ENCODE measurements around the gene CCDC85C. TPM values are rescaled to one million over a fixed set of nuclear protein-coding genes. Genes with fewer than 3 reads are reported as not detected.

CCDC85C gene
- polyA plus RNA-seq, 1 of the 3 experiments (the other 2 are of a cell fraction): 9.6 TPM

GRCh38 chr14:99523704-99524055 is 80.3 kb downstream of the CCDC85C start (continued):
- TF ChIP-seq, protein P1, sequence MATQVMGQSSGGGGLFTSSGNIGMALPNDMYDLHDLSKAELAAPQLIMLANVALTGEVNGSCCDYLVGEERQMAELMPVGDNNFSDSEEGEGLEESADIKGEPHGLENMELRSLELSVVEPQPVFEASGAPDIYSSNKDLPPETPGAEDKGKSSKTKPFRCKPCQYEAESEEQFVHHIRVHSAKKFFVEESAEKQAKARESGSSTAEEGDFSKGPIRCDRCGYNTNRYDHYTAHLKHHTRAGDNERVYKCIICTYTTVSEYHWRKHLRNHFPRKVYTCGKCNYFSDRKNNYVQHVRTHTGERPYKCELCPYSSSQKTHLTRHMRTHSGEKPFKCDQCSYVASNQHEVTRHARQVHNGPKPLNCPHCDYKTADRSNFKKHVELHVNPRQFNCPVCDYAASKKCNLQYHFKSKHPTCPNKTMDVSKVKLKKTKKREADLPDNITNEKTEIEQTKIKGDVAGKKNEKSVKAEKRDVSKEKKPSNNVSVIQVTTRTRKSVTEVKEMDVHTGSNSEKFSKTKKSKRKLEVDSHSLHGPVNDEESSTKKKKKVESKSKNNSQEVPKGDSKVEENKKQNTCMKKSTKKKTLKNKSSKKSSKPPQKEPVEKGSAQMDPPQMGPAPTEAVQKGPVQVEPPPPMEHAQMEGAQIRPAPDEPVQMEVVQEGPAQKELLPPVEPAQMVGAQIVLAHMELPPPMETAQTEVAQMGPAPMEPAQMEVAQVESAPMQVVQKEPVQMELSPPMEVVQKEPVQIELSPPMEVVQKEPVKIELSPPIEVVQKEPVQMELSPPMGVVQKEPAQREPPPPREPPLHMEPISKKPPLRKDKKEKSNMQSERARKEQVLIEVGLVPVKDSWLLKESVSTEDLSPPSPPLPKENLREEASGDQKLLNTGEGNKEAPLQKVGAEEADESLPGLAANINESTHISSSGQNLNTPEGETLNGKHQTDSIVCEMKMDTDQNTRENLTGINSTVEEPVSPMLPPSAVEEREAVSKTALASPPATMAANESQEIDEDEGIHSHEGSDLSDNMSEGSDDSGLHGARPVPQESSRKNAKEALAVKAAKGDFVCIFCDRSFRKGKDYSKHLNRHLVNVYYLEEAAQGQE (IDR thresholded peaks at IDR 0.05; ENCODE audit: low read depth, low read length): no peak

DNA sequence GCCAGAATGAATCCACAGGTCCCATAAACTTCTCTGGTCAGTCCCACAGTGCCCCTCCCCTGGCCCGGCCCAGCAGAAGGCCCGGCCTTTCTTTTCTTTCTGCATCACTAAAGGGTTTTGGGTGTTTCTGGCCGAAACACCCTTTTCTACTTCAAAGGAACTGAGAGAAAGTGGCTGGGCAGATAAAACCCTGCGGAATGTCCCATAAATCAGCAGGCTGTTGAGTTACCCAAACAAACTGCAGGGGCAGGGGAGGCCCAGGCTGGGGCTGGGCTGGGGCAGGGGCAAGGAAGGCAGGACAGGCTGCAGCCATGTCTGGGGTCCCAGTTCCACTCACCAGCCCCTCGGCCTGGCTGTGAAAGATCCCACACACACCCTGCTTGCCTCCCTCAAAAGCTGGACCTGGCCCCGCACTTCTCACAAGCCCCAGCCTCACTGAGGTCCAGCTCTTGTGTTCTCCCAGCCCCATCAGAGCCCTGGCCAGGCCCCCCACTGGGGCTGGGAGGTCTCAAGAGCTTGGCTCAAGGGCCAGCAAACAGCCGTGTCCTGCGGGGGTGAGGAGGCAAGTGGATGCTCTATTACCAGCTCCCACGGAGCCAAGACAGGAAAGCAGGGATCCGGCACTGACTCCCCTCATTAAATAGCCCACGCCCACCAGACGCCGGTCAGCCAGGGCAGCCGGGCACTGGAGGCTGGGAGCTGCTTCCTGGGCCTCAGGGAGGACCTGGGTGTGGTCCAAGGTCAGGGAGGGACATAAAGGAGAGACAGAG is 80.9 kb downstream of the CCDC85C start:
- POLR2A ChIA-PET: interaction anchor here (0.9 to 1.8 kb wide), 2 partner anchors 12 to 42 kb away, joined by 3 to 6 read pairs; no protein-coding TSS in a partner anchor
- Histone ChIP-seq H2AFZ (ENCODE audit: low read depth) (no peak overlapping the region), H3K36me3 (replicated peaks in 1 of 2; ENCODE audit: control insufficient read depth in 1 of 2, insufficient read depth in 2 of 2, low read length in 1 of 2) (peaks cover 0 to 4% of the 10 kb centered on the region in 2 experiments), H3K27me3 (ENCODE audit: insufficient read depth) (no peaks in the 10 kb centered on the region), H3K27ac (ENCODE audit: low read depth in 2 of 2, low read length in 1 of 2) (peak overlapping the region; percentile 30 to 41; a peak in 2 of 4 replicates), H3K79me2 (ENCODE audit: insufficient read depth) (peaks cover 27% of the 10 kb centered on the region; the same call in 1 of the 2 replicates), H3K4me3 (ENCODE audit: low read depth in 2 of 2, low read length in 1 of 2) (no peak overlapping the region), H3K9me2 (no peaks in the 10 kb centered on the region), H3K4me1 (ENCODE audit: control insufficient read depth in 1 of 2, insufficient read depth in 2 of 2, low read depth in 1 of 2, low read length in 1 of 2) (peaks cover 11 to 59% of the 10 kb centered on the region in 2 experiments; a peak in 3 of 4 replicates), H3K9me3 (no peaks in the 10 kb centered on the region), H4K20me1 (ENCODE audit: insufficient read depth) (peaks cover 6% of the 10 kb centered on the region; the same call in 1 of the 2 replicates), H3K4me2 (peak overlapping the region; percentile 19; the same call in 1 of the 2 replicates), H3K9ac (peak overlapping the region; percentile 34; the same call in 1 of the 2 replicates), H3F3A (replicated peaks; ENCODE audit: insufficient read depth) (no peaks in the 10 kb centered on the region)
- DNase-seq: no peak
- TF ChIP-seq FOXJ3 (CRISPR knock-in tag; IDR thresholded peaks at IDR 0.05): no peak
- no peak for TF ChIP-seq EP300 (IDR thresholded peaks at IDR 0.05; ENCODE audit: borderline replicate concordance in 1 of 2, low read depth in 1 of 2, low read length in 1 of 2)
- TF ChIP-seq JUND (IDR thresholded peaks at IDR 0.05): no peak
- no peak for TF ChIP-seq POLR2AphosphoS5 (IDR thresholded peaks at IDR 0.05; ENCODE audit: low read depth, low read length)
- no peak for TF ChIP-seq GATA2 (CRISPR knock-in tag; IDR thresholded peaks at IDR 0.05)
- TF ChIP-seq RXRA (IDR thresholded peaks at IDR 0.05; ENCODE audit: borderline replicate concordance, low read depth): no peak
- no peak for TF ChIP-seq IRF3 (IDR thresholded peaks at IDR 0.05; ENCODE audit: low read depth, low read length)
- 86% methylated on average over 6 of the region's 14 CpGs for WGBS (ENCODE audit: low lambda C conversion rate)
- CTCF ChIA-PET: interaction anchor here (0.7 to 4.3 kb wide), 10 partner anchors 10 to 207 kb away, joined by 3 to 28 read pairs (median 5); partner anchors contain the start of gene CCDC85C
